Fibroblast of lung (primary cell): ENCODE data around the gene CTAGE4.
"Not testable (repeated sequence)": the region's sequence is repeated elsewhere in the genome, so short reads cannot be mapped to it uniquely, and the experiment has no call there.

ENCODE experiments used
- CTCF ChIP-seq, 2 donors: IDR thresholded peaks in 1 of 2; conservative IDR thresholded peaks in 1 of 2; 1 replicate in 1 of 2; 2 replicates in 1 of 2; pipeline ENCODE4 v1.5.1; 2011 to 2012; ENCODE audit warnings: low read length in 2 of 2, control low read depth in 1 of 2, inconsistent platforms in 1 of 2, low read depth in 1 of 2, mild to moderate bottlenecking in 1 of 2
- EZH2 ChIP-seq: IDR thresholded peaks from 2 replicates; pipeline ENCODE4 v1.5.1; 2012; ENCODE audit warnings: low read length, control low read depth, mild to moderate bottlenecking; ENCODE audit errors: missing control alignments

- TF ChIP-seq CTCF (conservative IDR thresholded peaks at IDR 0.05 in 1 of 2, IDR thresholded peaks at IDR 0.05 in 1 of 2; ENCODE audit: low read depth in 1 of 2, low read length in 2 of 2); EZH2: not testable (repeated sequence)
Observed at GRCh38 chr7:144179165-144179479, 4.1 kb upstream of the CTAGE4 start.
